COLO668 (cell line): ENCODE measurements around the gene G6PC3.
A peak's percentile ranks its signal among the peaks of the same experiment; 100 is the strongest.

Experiments
- DNase-seq: peaks from one replicate; lab custom pipeline; 2025; ENCODE audit not compliant: unreplicated experiment; lab: John Stamatoyannopoulos, UW

The G6PC3 gene

GRCh38 chr17:44121997-44122815 lies 51.7 kb downstream of the G6PC3 start:
- DNase-seq = no peak

- DNase-seq = no peak
These were observed 52.4 kb downstream of the G6PC3 start for GRCh38 chr17:44122816-44123355.

- DNase-seq = peak; percentile 90
These were observed 53.0 kb downstream of the G6PC3 start, which contains the start of gene HDAC5 for GRCh38 chr17:44123356-44124117. TSS of gene HDAC5 (minus strand) at chr17:44123641. CDS start at chr17:44117515, 6,126 bp downstream.

- DNase-seq = no peak
These were observed 53.5 kb downstream of the G6PC3 start for GRCh38 chr17:44124118-44124438.
